GM18526 (cell line): ENCODE results near the gene TMEM221.

Source experiments
- POLR2A ChIP-seq: IDR thresholded peaks from 3 replicates; pipeline ENCODE4 v1.6.1; 2011; ENCODE audit not compliant: insufficient read length; ENCODE audit errors: extremely low read depth

TMEM221 gene

GRCh38 chr19:17448131-17448967, at the start of gene TMEM221:
Gene TMEM221, minus strand, starts transcription at chr19:17448668. Its CDS starts 206 bp downstream, at chr19:17448462.
- no peak for TF ChIP-seq POLR2A

GRCh38 chr19:17497149-17497798, 48.8 kb upstream of the TMEM221 start:
- TF ChIP-seq POLR2A, result no peak

GRCh38 chr19:17496337-17496997, 48.0 kb upstream of the TMEM221 start:
- TF ChIP-seq POLR2A, result no peak

GRCh38 chr19:17495639-17496296, 47.3 kb upstream of the TMEM221 start:
- TF ChIP-seq POLR2A, result no peak

GRCh38 chr19:17491287-17491686, 42.8 kb upstream of the TMEM221 start:
- no peak for TF ChIP-seq POLR2A

GRCh38 chr19:17490411-17490810, 41.9 kb upstream of the TMEM221 start:
- no peak for TF ChIP-seq POLR2A

GRCh38 chr19:17489392-17490030, 41.0 kb upstream of the TMEM221 start:
- TF ChIP-seq POLR2A, result no peak

- TF ChIP-seq POLR2A, result no peak
These were observed 40.3 kb upstream of the TMEM221 start for GRCh38 chr19:17488593-17489391.

GRCh38 chr19:17487284-17488121, 39.0 kb upstream of the TMEM221 start:
- TF ChIP-seq POLR2A, result no peak

- no peak for TF ChIP-seq POLR2A
These were observed 38.2 kb upstream of the TMEM221 start for GRCh38 chr19:17486545-17487240.

GRCh38 chr19:17484520-17485185, 36.2 kb upstream of the TMEM221 start:
- TF ChIP-seq POLR2A, result no peak

GRCh38 chr19:17483605-17484002, 35.1 kb upstream of the TMEM221 start:
- no peak for TF ChIP-seq POLR2A
